Urothelium cell line (cell line): ENCODE results near the gene UBE2H.
A peak's percentile ranks its signal among the peaks of the same experiment; 100 is the strongest.

Experiments used
- DNase-seq: peaks from one replicate; pipeline ENCODE4 v3.0.0; 2011; ENCODE audit warnings: low spot score, mixed read lengths
- FAIRE-seq: peaks from 2 replicates; lab custom pipeline; 2011; peaks lifted over from hg19 to GRCh38; lab: Jason Lieb, UNC

The UBE2H gene

DNA sequence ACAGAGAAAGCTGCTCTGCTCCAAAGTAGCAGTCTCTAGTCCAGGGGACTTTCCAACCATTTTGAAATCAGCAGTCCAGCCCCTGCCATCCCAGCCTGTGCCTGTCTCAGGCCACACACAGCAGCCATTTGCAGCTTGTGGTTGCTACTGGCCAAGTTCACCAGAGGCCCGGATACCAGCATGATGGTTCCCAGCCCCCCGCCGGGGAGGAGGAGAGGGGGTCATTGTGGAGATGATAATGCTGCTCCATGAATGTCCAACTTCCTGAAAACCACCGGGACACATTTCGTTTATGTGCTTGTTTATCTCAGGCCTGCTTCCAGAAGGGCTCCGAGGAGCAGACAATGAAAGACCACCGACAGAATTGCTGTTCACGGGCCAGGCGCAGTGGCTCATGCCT, 160.0 kb downstream of the UBE2H start:
- DNase-seq (no peak), FAIRE-seq (no peak)

DNA sequence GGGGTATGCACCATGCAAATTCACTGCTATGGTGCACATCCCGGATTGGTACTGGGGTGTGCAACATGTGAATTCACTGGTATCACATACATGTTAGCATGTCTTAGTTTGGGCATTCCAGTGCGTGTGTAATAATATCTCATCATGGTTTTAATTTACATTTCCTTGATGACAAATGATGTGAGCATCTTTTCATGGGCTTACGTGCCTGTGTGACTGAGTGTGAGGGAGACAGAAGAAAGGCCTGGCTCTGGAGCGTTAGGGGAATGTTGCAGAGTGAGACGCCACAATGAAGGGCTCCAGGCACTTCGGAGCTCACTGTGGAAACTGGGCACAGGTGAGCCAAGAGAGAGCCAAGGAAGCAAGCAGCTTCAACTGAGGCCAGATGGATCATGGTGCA, 162.6 kb downstream of the UBE2H start:
- FAIRE-seq = no peak

DNA sequence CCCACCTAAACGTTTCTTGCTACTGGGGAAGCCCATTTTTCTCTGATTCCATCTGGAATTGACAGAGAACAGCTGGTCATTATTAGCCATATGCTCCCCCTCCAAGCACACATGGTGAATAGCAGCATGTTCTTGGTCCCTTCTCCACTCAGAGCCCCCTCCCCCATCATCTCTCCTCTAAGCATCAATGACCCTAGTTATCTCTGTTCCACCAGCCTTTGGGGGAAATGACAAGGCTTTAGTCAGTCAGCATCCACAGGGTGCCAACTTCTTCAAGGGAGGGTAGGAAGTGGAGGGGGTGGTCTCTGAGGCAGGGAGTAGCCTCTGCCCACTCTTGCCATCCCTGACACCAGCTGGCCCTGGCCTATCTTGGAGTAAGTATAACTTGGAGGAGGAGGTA, 163.1 kb downstream of the UBE2H start:
- DNase-seq (no peak), FAIRE-seq (no peak)

More for the DNA sequence above, 162.6 kb downstream of the UBE2H start:
- DNase-seq = no peak

DNA sequence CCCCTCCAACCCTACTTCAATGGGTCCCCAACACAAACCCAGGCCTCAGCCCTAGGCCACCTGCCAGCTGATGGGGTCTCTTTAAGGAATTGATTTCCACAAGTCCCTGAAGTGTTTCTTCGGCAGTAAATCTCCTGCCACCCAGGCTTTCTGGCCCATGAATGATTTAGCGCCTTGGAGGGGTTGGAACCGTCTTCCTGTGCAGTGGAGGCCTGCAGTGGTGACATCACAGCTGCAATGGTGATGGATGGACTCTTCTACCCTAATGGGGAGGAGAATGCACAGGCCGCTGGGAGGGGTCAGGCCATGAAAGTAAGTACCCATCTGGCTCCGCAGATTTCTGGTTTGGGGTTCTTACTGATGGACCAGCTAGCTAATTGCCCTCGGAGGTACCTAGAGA, 163.8 kb downstream of the UBE2H start:
- FAIRE-seq = no peak
- no peak for DNase-seq

DNA sequence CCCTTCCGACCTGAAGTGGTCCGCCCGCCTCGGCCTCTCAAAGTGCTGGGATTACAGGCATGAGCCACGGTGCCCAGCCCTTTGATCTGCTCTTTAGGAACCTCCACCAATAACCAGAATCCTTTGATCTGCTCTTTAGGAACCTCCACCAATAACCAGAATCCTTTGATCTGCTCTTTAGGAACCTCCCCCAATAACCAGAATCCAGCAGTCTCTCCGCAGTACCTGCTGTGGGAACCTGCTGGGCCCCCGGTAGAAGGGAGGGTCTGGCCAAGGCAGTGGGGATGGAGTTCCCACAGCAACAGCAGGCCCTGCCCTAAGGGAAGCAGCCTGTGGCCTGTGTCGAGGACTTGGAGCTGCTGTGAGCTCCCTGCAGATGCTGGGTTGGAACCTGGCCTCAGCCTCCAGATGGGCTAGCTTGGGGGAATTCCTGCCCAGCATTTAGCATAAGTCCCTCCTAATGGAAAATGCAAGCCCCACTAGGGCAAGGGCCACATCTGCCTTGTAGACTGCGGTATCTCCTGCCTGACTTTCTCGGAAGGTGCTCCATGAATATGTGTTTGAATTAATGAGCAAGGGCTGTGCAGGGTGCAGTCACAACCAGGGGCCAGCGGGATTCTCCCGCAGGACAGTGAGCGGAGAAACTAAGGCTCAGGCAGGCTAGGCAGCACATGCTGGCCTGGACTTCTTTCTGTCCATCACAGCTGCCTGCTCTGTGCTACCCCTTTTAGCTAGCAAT, 165.8 kb downstream of the UBE2H start:
- FAIRE-seq = no peak
- DNase-seq = no peak

DNA sequence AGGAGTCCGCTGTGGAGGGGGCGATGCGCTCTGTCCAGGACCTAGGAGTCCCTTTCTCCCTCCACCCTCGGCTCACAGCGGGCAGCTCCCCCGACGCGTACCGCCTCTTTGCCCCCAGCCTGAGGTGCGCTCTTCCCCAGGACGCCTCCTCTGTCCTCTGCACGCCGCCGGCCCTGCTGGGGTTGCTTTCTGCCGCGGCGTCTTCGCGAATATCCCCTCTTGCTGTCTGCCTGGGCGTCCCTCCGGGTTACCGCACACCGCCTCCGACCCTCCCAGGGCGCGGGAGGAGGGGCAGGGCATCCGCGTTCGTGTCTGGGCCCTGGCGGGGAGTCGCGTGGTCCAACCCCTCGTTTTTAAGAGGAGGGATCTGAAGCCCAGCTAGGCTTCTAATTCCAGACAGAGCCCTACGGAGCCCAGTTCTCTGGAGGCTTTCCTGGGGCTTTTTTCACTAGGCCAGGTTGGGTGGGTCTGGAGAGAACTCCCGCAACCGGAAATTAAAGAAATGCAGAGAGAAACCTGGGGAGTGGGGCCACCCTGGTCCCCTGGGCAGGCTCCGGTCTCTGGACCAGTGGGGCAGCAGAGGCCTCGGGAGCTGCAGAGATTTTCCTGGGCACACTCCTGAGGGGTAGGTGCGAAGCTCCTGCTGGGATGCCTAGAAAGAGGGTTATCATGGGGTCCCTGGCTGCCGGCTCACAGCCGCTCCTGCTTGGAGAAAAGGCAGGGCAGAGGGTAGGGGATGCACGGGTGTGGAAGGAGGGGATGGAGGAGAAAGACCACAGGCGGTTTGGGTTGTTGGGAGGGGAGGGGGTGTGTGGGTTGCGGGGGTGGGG, 166.9 kb downstream of the UBE2H start:
- DNase-seq (no peak), FAIRE-seq (no peak)

DNA sequence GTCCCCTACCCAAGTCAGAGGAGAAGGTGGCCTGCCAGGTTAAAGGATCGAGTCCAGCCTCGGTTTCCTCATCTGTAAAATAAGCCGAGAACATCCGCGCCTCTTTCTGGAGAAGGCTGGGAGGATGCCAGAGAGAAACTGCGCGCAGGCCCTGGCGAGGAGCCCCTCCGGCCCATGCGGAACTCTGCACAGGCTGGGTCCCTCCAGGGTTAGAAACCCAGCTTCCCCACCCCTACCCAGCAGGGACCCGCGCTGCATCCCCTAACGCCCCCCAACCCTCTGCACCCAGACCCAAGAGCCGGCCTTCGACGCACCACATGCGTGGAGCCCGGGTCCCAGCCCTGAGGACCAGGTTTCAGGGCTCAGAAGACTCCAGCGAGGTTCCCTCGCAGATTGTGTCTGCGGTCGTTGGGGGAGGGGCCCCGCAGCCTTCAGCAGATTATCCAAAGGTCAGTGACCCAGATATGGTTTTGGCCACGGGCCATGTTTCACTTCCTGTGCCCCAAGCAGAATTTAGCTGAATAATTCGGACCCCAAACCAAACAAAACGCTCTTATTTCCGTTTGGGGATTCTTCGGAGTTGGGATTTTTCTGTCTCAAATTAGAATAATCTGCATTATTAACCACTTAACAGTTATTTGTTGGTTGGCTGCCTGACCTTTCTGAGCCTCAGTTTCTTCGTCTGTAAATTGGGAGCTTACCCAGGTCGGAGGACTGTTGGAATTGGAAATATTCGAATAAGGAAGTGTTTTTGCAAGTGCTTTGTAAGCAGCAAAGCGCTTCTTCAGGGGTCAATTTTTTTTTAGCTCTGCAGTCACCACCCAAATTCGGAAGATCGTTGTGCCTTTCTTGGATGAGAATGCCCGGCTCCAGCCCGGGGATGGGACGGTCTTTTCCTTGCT, 167.7 kb downstream of the UBE2H start:
- FAIRE-seq (no peak), DNase-seq (no peak)

DNA sequence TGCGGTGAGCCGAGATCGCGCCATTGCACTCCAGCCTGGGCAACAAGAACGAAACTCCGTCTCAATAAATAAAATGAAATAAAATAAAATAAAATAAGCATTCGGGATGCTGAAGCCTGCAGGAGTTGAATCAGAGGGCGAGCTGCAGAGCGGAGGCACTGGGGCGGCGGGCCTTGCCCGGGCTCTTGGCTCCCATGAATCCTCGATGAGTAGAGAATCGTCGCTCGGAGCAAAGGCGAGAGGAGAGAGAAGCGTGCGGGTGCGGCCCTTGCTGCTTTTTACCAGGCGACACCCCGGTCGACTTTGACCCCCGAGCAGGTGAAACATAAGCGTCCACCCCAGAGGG, 168.3 kb downstream of the UBE2H start:
- FAIRE-seq (no peak), DNase-seq (no peak)

DNA sequence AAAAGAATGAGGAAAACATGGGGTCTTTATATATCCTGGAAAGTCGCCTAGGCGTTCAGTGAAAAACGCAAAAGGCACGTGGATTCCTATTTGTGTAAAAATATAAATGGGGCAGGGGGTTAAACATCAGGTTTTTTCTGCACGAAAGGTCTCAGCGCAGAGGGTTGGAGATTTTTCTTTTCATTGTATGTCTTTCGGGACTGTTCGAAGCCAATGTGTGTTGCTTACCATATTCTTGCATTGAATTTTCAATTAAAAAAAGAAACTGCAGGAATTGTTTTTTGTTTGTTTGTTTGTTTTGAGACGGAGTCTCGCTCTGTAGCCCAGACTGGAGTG, 169.2 kb downstream of the UBE2H start:
- no peak for FAIRE-seq
- no peak for DNase-seq

DNA sequence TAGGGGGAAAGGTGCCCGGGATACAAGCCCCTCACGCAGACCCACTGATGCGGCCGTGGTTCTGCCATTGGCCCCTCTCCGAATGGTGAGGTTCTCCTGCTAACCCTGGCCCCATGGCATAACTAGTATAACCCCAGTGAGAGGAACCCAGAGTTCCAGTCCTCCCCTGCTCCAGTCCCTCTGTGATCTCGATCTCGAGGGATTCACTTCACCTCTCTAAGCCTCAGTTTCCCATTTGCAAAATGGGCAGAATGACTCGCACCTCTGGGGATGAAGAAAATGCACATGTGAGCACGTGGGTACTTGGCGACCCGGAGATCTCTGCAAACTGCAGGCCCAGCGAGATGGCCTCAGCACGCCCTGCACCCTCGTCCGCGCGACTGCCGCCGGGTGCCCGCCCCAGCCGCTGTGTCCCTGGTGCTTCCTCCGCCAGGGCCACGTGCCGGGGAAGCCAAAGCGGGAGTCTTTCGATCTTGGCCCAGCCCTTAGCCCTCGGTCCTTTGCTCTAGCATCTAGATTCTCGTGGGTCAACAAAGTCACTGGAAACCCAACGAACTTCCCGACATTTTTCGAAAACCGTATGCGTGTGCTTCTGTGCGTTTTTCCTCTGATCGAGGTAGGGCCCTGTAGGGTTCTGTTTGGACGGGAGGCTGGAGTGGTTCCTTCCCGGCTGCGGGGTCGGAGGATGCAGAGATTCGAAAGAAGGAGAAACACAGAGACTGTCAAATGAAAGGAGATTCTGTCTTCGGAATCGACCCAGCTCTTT, 169.8 kb downstream of the UBE2H start:
- FAIRE-seq = no peak
- DNase-seq = no peak

DNA sequence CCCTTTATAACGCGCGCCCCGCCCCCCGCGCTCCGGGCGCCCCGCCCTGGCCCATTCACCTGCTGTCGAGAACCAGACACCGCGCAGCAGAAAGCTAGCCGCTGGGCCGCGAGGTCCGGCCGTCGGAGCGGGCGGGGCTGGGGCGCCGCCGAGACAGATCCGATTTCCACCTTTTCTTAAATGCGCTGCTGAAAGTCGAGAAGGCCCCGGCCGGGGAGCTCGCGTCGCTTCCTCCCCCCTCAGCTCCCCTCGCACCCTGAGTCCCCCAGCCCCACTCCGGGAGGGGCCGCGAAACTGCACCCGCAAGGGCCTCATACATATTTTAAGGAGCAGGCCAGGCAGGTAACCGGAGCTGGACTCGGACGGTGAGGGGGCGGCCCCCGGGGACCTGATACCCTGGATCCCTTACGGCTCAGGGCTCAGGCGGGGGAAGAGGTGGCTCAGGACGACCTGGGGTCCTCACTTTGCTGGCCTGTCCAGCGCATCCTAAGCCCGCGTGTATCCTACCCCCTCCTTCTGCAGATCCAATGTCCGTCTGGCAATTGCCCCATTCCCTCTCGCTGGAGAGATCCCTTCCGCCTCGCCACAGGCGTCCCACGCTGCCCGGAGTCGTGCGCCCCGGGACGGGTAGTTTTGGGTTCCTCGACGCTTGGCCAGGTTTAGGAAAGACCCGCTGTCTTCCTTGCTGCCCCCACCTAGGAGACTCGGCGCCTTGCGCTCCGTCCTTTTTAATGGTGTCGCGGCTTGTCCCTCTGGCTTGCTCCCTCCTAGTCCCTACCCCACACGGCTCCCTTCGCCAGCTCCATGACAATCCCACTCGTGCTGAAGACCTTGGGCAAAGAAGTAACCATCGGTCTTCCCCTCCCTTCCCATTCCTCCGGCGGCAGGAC, 170.6 kb downstream of the UBE2H start:
- FAIRE-seq = no peak
- no peak for DNase-seq

DNA sequence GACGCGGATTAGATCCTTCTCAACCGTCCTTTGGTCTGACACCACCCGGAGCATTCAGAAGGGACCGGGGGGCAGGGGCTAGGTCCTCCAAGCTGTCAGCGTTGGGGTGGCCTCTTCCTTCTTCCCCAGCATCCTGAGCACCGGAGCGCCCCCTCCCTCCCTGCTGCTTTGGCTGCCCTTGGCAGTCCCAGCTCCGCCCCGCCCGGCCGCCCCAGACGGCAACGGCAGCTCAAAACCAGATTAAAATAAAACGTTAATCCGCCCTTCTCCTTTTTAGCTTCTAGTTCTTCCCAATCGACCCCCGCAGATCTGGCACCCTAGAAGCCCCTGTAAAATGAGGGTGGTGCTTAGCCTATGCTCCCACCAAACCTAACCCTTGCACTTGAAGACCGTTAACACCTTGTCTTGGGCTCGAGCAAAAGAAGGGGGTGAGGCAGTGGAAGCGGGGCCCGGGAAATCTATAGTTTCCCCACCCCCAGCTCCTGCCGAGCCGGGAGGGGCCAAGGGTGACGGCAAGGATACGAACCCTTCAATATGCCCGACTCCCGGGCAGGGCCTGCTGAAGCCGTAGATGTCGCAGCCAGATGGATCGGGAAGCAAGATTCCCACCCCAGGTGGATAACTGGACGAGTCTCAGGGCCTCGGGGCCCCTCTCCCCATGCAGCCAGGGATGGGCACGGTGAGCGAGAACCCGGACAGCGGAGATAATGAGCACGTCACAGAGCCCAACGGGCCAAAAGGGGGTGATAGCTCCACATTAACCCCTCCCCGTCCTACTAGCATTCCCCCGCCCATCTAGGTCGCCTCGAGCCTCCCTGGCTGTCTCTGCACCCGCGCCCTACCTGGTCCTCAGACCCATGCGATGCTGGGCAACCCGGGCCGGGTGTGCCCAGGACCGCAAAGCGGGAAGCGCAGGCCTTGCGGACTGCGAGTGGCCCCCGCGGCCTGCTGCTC, 171.5 kb downstream of the UBE2H start:
- FAIRE-seq (no peak), DNase-seq (peak; percentile 21)
